Heart right ventricle (tissue), 16 donors: ENCODE results near the gene PDE11A. TPM values are rescaled to one million over a fixed set of nuclear protein-coding genes. Genes with fewer than 3 reads are reported as not detected.

Experiments
- ATAC-seq, 8 donors: fragments of 200-7000 bp; cut with Tn5 transposase; one replicate each; pipeline ENCODE4 v1.9.1; 2020; ENCODE audit warnings: mild to moderate bottlenecking in 8 of 8, moderate library complexity in 8 of 8, moderate number of reproducible peaks in 1 of 8
- DNase-seq, 2 donors: peaks; one replicate each; pipeline ENCODE4 v3.0.0-alpha.2; 2020
- H3K27ac ChIP-seq, 10 donors: fragments of 200-600 bp; sonication (generic) in 2 of 10; one replicate each; pipeline versions ENCODE4 v1.5.0 to v1.8.0; 2020 to 2022; ENCODE audit warnings: mild to moderate bottlenecking in 3 of 10
- H3K27me3 ChIP-seq, 7 donors: fragments of 200-600 bp; one replicate each; pipeline ENCODE4 v1.8.0; 2021 to 2022; ENCODE audit warnings: mild to moderate bottlenecking in 2 of 7
- H3K36me3 ChIP-seq, 9 donors: fragments of 200-600 bp; sonication (generic) in 1 of 9; one replicate each; pipeline versions ENCODE4 v1.5.0 to v1.8.0; 2020 to 2022; ENCODE audit warnings: mild to moderate bottlenecking in 2 of 9
- H3K4me1 ChIP-seq, 9 donors: fragments of 200-600 bp; sonication (generic) in 1 of 9; one replicate each; pipeline versions ENCODE4 v1.5.0 to v1.8.0; 2020 to 2022; ENCODE audit warnings: mild to moderate bottlenecking in 4 of 9
- H3K4me3 ChIP-seq, 10 donors: fragments of 200-600 bp; sonication (generic) in 2 of 10; one replicate each; pipeline versions ENCODE4 v1.5.0 to v1.8.0; 2020 to 2022; ENCODE audit warnings: mild to moderate bottlenecking in 7 of 10, moderate library complexity in 2 of 10
- H3K9me3 ChIP-seq, 11 donors: fragments of 200-600 bp in 10 of 11; sonication (generic) in 2 of 11; one replicate each; pipeline versions ENCODE4 v1.5.0 to v1.8.0; 2013 to 2022; ENCODE audit warnings: mild to moderate bottlenecking in 2 of 11, control low read depth in 1 of 11, moderate library complexity in 1 of 11
- CTCF ChIP-seq, 9 donors: fragments of 200-600 bp; sonication (generic) in 2 of 9; IDR thresholded peaks; one replicate each; pipeline versions ENCODE4 v1.5.0 to v1.8.0; 2021 to 2022; ENCODE audit warnings: antibody characterized with exemption in 9 of 9, mild to moderate bottlenecking in 5 of 9, moderate library complexity in 1 of 9
- WGBS, 2 donors: extraction: QIAGEN DNeasy Blood & Tissue Kit; methylation state at CpG; one replicate each; pipeline ENCODE4 v1.1.7; 2013; ENCODE audit warnings: inconsistent platforms in 1 of 2; 5-methylcytosine and 5-hydroxymethylcytosine counted together
- intact Hi-C, 10 donors: fragments of 100-400 bp; cut with DNase I; formaldehyde crosslinking; loops; one replicate each; pipeline versions ENCODE4 v1.11.1 to v1.14.2; 2022
- polyA plus RNA-seq, 2 donors: library from polyadenylated mRNA; stranded (reverse); fragments of 200-250 nt; gene quantifications; one replicate each; pipeline ENCODE4 v1.2.3, GENCODE V29; 2013
- total RNA-seq, 10 donors: library from RNA; stranded (reverse); fragmentation: NEBNext Ultra II Directional in 3 of 10; extraction: Animal tissue kit (Norgen Biotek cat#: 25700) in 3 of 10; gene quantifications; one replicate each; pipeline versions ENCODE4 v1.2.1 to v1.2.4, GENCODE V29; 2021 to 2023
- donor health status: Arrhythmogenic right ventricular cardiomyopathy.
- donor health status: ischemic (EF 13 %, LVEDD 7.1; RV severe dilation, severe dysfunction).
- donor health status: healthy with polysubstance abuse.
- donor health status: DM: no; HTN: yes; CAD: no.
- donor health status: DM: no; HTN: no; CAD: no.
- donor health status: ischemic (EF 25% LVEDD 6.9; RV normal size, moderate dysfunction).
- donor health status: ischemic (EF 25% LVEDD 5.7; RV mildly dilated, moderate dysfunction).
- donor health status: healthy.
- donor health status: DM: yes; HTN: yes; CAD: no.
- donor health status: Ischemic cardiomyopathy.
- donor health status: ischemic (EF 35%, LVEDD 5.7; RV mildly dilated, moderate dysfunction).
- donor health status: nonischemic (EF 11% LVEDD 7.7; RV severe dilation, severe dysfunction).
- donor health status: DM: yes; HTN: yes; CAD: no.
- donor health status: PGD.
- donor health status: ischemic (EF 29% LVEDD 5.4; RV normal size, mild dysfunction).
- donor health status: nonischemic (EF 23%, LVEDD 6.1; RV moderate dilation, normal function).

PDE11A gene
- total and polyA plus RNA-seq, 12 donors: 0.12 to 6.4 (median 1.1) TPM

DNA sequence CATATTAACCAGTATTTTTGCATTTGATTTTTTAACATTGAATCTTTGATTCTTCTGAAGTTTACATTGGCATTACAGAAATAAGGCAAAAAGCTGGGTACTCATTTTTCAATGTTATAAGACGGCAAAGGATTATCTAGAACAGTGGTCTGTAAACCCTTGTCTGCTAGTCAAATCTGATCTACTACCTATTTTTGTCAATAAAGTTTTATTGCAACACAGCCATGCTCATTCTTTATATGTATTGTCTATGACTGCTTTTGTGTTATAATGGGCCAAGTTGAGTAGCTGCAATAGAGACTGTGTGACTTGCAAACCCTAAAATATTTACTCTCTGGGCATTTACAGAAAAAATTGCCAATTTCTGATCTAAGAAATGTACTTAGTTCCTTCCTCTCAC, 181.0 kb downstream of the PDE11A start:
- 93 to 95% methylated on average over 1 of the region's 1 CpG for WGBS, 2 donors
- DNase-seq (no peak), ATAC-seq (no peak)
- Histone ChIP-seq H3K27me3 (no peaks in the 10 kb centered on the region), H3K36me3 (no peaks in the 10 kb centered on the region), H3K4me3 (no peak overlapping the region), H3K9me3 (no peaks in the 10 kb centered on the region), H3K4me1 (peaks cover 0 to 11% (median 0%) of the 10 kb centered on the region in 9 donors), H3K27ac (no peak overlapping the region)
- no peak for TF ChIP-seq CTCF (IDR thresholded peaks at IDR 0.05)
- intact Hi-C loops: no loop called here

- H3K4me3 ChIP-seq: no peak overlapping the region
- no peak for ATAC-seq
- WGBS, 2 donors: 77 to 80% methylated on average over 1 of the region's 1 CpG
- no peaks in the 10 kb centered on the region for H3K9me3 ChIP-seq
- H3K27ac ChIP-seq: no peak overlapping the region
- no peak for TF ChIP-seq CTCF (IDR thresholded peaks at IDR 0.05)
- H3K4me1 ChIP-seq: peaks cover 0 to 11% (median 0%) of the 10 kb centered on the region in 9 donors
- intact Hi-C loops: no loop called here
- no peaks in the 10 kb centered on the region for H3K36me3 ChIP-seq
- DNase-seq: no peak
- no peaks in the 10 kb centered on the region for H3K27me3 ChIP-seq
These were observed 182.6 kb downstream of the PDE11A start for GRCh38 chr2:177889818-177890460.

- Histone ChIP-seq H3K9me3 (no peaks in the 10 kb centered on the region), H3K27ac (no peak overlapping the region), H3K27me3 (no peaks in the 10 kb centered on the region), H3K36me3 (no peaks in the 10 kb centered on the region), H3K4me3 (no peak overlapping the region), H3K4me1 (peaks cover 0 to 4% (median 0%) of the 10 kb centered on the region in 9 donors)
- WGBS, 2 donors: 70 to 71% methylated on average over 2 of the region's 2 CpGs
- intact Hi-C loops: no loop called here
- no peak for TF ChIP-seq CTCF (IDR thresholded peaks at IDR 0.05)
- DNase-seq (no peak), ATAC-seq (no peak)
These were observed 184.0 kb downstream of the PDE11A start for GRCh38 chr2:177888581-177888980.

DNA sequence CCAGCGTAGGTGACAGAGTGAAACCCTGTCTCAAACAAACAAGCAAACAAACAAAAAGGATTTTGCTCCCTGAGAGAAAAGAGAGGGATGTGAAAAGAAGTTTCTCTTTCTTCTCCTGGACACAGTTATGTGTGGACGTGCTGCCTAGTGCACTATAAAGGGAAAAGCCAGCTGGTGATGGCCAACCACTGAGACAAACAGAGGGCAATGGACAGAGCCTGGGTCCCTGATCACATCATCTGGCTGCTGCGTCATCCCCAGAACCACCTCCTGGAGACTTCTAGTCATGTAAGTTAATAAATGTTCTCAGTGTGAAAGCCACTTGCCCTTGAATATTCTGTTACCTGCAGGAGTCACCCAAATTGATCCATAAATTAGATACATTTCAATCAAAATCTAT, 184.9 kb downstream of the PDE11A start:
- H3K27me3 ChIP-seq: no peaks in the 10 kb centered on the region
- H3K9me3 ChIP-seq: no peaks in the 10 kb centered on the region
- no peak for DNase-seq
- no peak overlapping the region for H3K27ac ChIP-seq
- no peak for TF ChIP-seq CTCF (IDR thresholded peaks at IDR 0.05)
- intact Hi-C loops: no loop called here
- no peak for ATAC-seq
- 78 to 87% methylated on average over 3 of the region's 3 CpGs for WGBS, 2 donors
- H3K4me1 ChIP-seq: peaks cover 0 to 4% (median 0%) of the 10 kb centered on the region in 9 donors
- no peaks in the 10 kb centered on the region for H3K36me3 ChIP-seq
- H3K4me3 ChIP-seq: no peak overlapping the region
